ENCODE data around the gene GALK1.

The GALK1 gene

DNA sequence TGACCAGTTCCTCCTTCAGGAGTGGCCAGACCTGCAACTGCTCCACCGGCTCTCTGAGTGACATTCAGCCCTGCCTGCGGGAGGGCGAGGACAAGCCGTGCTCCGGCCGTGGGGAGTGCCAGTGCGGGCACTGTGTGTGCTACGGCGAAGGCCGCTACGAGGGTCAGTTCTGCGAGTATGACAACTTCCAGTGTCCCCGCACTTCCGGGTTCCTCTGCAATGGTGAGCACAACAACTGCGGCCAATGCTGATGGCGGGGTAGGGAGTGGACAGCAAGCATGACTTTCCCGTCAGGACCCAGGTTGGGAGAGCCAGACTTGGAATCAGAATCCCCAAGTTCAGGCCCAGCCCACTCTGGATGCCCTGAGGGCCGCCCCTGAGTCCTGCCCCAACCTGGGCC lies 31.5 kb downstream of the GALK1 start:
- no peak overlapping the region for H3K27ac ChIP-seq (ENCODE audit: low read depth, low read length)
- no peaks in the 10 kb centered on the region for H3K27me3 ChIP-seq (ENCODE audit: insufficient read depth, low read length)
- no peak overlapping the region for H2AFZ ChIP-seq (ENCODE audit: low read length, unreplicated experiment)
- peaks cover 13% of the 10 kb centered on the region for H3K4me1 ChIP-seq (ENCODE audit: control insufficient read depth, insufficient read depth, low read length, unreplicated experiment)
- H3K36me3 ChIP-seq (ENCODE audit: insufficient read depth, low read length), result no peaks in the 10 kb centered on the region
- H3K79me2 ChIP-seq (ENCODE audit: control insufficient read depth, insufficient read depth, low read length, unreplicated experiment), result no peaks in the 10 kb centered on the region
- no peak overlapping the region for H3K4me3 ChIP-seq (ENCODE audit: low read depth, low read length)

DNA sequence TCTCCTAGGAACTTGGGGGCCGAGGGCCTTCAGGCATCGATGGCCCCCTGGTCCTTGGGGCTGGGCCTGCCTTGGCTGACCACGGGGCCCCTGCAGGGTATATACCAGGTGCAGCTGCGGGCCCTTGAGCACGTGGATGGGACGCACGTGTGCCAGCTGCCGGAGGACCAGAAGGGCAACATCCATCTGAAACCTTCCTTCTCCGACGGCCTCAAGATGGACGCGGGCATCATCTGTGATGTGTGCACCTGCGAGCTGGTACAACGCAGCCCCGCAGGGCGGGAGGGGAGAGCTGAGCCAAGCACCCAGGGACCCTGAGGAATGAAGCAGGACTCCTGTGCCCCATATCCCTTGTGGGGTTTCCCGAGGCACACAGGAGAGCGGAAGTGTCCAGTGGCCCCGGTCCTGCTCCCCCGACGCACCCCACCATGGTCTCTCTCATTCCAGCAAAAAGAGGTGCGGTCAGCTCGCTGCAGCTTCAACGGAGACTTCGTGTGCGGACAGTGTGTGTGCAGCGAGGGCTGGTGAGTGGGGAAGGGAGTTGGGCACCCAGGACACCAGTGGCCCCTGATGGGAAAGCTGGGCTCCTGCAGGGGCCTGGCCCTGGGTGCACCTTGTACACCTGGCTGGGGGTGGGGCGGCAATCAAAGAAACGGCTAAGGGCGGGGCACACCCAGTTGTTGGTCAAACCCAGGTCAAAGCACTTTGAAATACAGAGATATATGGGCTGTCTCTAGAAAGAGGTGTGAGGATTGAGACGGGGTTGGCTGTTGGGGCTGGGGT lies 33.1 kb downstream of the GALK1 start:
- Histone ChIP-seq H3K36me3 (ENCODE audit: insufficient read depth, low read length) (no peaks in the 10 kb centered on the region), H3K4me3 (ENCODE audit: low read depth, low read length) (no peak overlapping the region), H3K27ac (ENCODE audit: low read depth, low read length) (no peak overlapping the region), H3K27me3 (ENCODE audit: insufficient read depth, low read length) (no peaks in the 10 kb centered on the region), H3K79me2 (ENCODE audit: control insufficient read depth, insufficient read depth, low read length, unreplicated experiment) (no peaks in the 10 kb centered on the region), H2AFZ (ENCODE audit: low read length, unreplicated experiment) (no peak overlapping the region), H3K4me1 (ENCODE audit: control insufficient read depth, insufficient read depth, low read length, unreplicated experiment) (peaks cover 4% of the 10 kb centered on the region)

DNA sequence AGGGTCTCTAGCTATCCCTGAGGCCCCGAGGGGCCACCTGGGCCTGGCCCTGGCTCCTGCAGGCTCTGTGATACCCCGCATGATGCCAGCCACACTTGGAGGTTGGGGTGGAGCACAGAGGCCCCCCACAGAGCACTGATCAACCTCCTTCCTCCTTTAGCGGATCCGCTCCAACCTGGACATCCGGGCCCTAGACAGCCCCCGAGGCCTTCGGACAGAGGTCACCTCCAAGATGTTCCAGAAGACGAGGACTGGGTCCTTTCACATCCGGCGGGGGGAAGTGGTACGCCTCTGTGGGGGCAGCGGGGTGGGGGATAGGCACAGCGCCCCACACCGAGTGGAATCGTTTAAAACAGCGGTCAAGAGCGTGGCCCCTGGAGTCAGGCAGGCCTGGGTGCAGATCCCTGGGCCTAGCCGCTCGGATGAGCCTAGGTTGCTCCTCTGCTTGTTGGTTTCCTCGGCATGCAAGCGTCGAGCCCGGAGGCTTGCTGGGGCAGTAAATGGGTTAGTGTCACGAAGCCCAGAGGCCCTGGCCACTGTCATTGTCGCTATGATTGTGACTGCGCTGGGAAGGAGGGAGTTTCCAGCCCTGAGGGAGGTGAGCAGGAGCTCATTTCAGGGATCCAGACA lies 33.8 kb downstream of the GALK1 start:
- no peak overlapping the region for H2AFZ ChIP-seq (ENCODE audit: low read length, unreplicated experiment)
- H3K4me1 ChIP-seq (ENCODE audit: control insufficient read depth, insufficient read depth, low read length, unreplicated experiment), result peaks cover 4% of the 10 kb centered on the region
- no peaks in the 10 kb centered on the region for H3K79me2 ChIP-seq (ENCODE audit: control insufficient read depth, insufficient read depth, low read length, unreplicated experiment)
- H3K27ac ChIP-seq (ENCODE audit: low read depth, low read length), result no peak overlapping the region
- H3K36me3 ChIP-seq (ENCODE audit: insufficient read depth, low read length), result no peaks in the 10 kb centered on the region
- no peaks in the 10 kb centered on the region for H3K27me3 ChIP-seq (ENCODE audit: insufficient read depth, low read length)
- H3K4me3 ChIP-seq (ENCODE audit: low read depth, low read length), result no peak overlapping the region

DNA sequence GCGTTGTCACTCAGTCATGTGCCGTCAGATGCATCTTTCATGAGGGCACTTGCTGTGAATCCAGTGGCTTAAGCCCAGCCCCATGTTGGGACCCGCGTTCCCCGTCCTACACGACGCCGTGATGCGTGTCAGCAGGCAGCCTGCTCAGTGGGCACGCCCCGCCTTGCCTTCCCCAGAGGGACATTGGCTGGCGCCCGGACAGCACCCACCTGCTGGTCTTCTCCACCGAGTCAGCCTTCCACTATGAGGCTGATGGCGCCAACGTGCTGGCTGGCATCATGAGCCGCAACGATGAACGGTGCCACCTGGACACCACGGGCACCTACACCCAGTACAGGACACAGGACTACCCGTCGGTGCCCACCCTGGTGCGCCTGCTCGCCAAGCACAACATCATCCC lies 34.9 kb downstream of the GALK1 start:
- Histone ChIP-seq H2AFZ (ENCODE audit: low read length, unreplicated experiment) (no peak overlapping the region), H3K27ac (ENCODE audit: low read depth, low read length) (no peak overlapping the region), H3K4me3 (ENCODE audit: low read depth, low read length) (no peak overlapping the region), H3K4me1 (ENCODE audit: control insufficient read depth, insufficient read depth, low read length, unreplicated experiment) (peaks cover 4% of the 10 kb centered on the region), H3K79me2 (ENCODE audit: control insufficient read depth, insufficient read depth, low read length, unreplicated experiment) (no peaks in the 10 kb centered on the region), H3K27me3 (ENCODE audit: insufficient read depth, low read length) (no peaks in the 10 kb centered on the region), H3K36me3 (ENCODE audit: insufficient read depth, low read length) (no peaks in the 10 kb centered on the region)

DNA sequence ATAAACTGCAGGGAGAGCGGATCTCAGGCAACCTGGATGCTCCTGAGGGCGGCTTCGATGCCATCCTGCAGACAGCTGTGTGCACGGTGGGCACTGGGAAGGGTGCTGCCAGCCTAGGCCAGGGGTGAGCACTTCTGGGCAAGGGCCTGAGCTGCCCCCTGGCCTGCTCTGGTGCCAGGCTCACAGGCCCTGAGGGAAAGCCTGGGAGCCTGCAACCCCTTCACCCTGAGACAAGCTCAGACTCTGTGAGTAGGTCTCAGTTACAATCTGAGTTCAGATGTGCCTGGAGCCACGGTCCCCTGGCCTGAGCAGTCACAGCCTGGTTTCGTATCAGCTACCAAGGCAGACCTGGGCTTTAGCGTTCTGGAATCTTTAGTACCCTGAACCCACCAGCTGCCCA lies 35.6 kb downstream of the GALK1 start:
- no peaks in the 10 kb centered on the region for H3K79me2 ChIP-seq (ENCODE audit: control insufficient read depth, insufficient read depth, low read length, unreplicated experiment)
- H3K36me3 ChIP-seq (ENCODE audit: insufficient read depth, low read length), result no peaks in the 10 kb centered on the region
- H3K27ac ChIP-seq (ENCODE audit: low read depth, low read length), result no peak overlapping the region
- no peaks in the 10 kb centered on the region for H3K27me3 ChIP-seq (ENCODE audit: insufficient read depth, low read length)
- H3K4me1 ChIP-seq (ENCODE audit: control insufficient read depth, insufficient read depth, low read length, unreplicated experiment), result no peaks in the 10 kb centered on the region
- H2AFZ ChIP-seq (ENCODE audit: low read length, unreplicated experiment), result no peak overlapping the region
- H3K4me3 ChIP-seq (ENCODE audit: low read depth, low read length), result no peak overlapping the region

DNA sequence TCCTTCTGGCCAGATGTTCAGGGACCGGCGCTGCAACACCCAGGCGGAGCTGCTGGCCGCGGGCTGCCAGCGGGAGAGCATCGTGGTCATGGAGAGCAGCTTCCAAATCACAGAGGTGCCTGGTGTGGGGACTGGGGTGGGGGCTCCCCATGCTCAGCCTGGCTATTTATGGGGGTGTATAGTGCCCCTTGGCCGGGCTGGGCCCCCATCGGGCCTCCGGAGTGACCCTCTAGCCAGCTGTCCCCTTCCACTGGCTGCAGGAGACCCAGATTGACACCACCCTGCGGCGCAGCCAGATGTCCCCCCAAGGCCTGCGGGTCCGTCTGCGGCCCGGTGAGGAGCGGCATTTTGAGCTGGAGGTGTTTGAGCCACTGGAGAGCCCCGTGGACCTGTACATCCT lies 37.6 kb downstream of the GALK1 start:
- no peaks in the 10 kb centered on the region for H3K79me2 ChIP-seq (ENCODE audit: control insufficient read depth, insufficient read depth, low read length, unreplicated experiment)
- peaks cover under 1% of the 10 kb centered on the region; the same call in 1 of the 2 replicates for H3K27me3 ChIP-seq (ENCODE audit: insufficient read depth, low read length)
- H3K36me3 ChIP-seq (ENCODE audit: insufficient read depth, low read length), result no peaks in the 10 kb centered on the region
- H3K4me3 ChIP-seq (ENCODE audit: low read depth, low read length), result no peak overlapping the region
- H3K4me1 ChIP-seq (ENCODE audit: control insufficient read depth, insufficient read depth, low read length, unreplicated experiment), result no peaks in the 10 kb centered on the region
- H3K27ac ChIP-seq (ENCODE audit: low read depth, low read length), result no peak overlapping the region
- no peak overlapping the region for H2AFZ ChIP-seq (ENCODE audit: low read length, unreplicated experiment)

DNA sequence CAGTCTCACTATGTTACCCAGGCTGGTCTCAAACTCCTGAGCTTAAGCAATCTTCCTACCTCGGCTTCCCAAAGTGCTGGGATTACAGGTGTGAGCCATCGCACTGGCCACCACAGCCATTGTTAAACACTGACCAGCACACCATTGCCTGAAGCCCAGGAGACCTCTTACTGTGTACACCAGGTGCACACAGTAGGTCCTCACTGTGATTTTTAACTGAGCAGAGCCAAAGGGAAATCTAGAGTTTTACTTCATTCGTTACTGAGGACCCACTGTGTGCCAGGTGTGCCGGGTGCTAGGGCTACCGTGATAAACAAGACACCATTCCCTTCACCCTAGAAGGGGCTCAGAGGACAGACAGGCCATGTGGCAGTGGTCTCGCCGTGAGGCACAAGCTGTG lies 39.5 kb downstream of the GALK1 start:
- Histone ChIP-seq H3K27ac (ENCODE audit: low read depth, low read length) (no peak overlapping the region), H2AFZ (ENCODE audit: low read length, unreplicated experiment) (no peak overlapping the region), H3K36me3 (ENCODE audit: insufficient read depth, low read length) (no peaks in the 10 kb centered on the region), H3K4me1 (ENCODE audit: control insufficient read depth, insufficient read depth, low read length, unreplicated experiment) (no peaks in the 10 kb centered on the region), H3K4me3 (ENCODE audit: low read depth, low read length) (no peak overlapping the region), H3K27me3 (ENCODE audit: insufficient read depth, low read length) (peaks cover 18% of the 10 kb centered on the region), H3K79me2 (ENCODE audit: control insufficient read depth, insufficient read depth, low read length, unreplicated experiment) (no peaks in the 10 kb centered on the region)

DNA sequence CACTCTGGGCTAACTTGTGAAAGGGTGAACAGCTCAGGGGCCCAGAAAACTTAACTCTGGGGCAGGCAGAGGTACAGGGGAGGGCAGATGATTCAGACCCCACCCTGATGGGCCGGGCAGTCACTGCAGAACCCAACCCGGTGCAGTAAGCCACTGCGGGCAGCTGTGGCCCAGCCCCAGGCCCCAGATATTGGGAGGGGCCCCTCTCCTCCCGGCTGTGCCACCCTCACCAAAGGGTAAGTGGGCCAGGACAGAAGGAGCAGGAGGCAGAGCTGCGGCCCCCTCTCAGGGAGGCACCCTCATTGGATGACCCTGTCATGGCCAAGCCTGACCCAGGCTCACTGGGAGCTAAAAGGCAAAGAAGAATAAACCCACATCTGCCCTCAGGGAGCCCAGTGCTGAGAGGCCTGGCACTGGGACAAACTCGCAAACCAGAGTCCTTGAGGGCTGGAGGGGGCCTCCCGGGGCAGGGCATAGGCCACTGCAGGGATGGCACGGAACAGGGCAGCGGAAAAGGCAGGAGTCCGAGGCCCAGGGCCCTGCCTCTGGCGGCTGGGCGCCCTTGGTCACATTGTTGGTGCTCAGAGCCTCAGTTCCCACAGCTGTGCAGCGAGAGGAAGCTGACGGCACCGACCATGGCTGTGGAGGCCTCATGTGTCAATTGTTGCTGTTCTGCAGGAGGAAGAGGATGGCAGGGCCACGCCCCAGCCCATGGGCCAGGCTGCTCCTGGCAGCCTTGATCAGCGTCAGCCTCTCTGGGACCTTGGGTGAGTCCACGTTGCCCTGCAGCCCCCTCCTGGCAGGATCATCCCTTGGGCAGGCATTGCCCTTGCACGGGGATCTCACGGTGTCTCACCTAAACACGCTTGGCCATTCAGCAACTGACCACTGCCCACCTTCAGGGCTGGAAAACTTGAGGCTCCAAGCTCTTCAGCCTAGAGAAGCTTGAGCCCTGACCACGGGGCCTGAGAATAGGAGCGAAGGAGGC lies 40.7 kb downstream of the GALK1 start:
- Histone ChIP-seq H3K4me3 (ENCODE audit: low read depth, low read length) (no peak overlapping the region), H3K27ac (ENCODE audit: low read depth, low read length) (no peak overlapping the region), H3K79me2 (ENCODE audit: control insufficient read depth, insufficient read depth, low read length, unreplicated experiment) (no peaks in the 10 kb centered on the region), H3K36me3 (ENCODE audit: insufficient read depth, low read length) (no peaks in the 10 kb centered on the region), H3K27me3 (ENCODE audit: insufficient read depth, low read length) (peaks cover 30% of the 10 kb centered on the region), H3K4me1 (ENCODE audit: control insufficient read depth, insufficient read depth, low read length, unreplicated experiment) (no peaks in the 10 kb centered on the region), H2AFZ (ENCODE audit: low read length, unreplicated experiment) (no peak overlapping the region)

DNA sequence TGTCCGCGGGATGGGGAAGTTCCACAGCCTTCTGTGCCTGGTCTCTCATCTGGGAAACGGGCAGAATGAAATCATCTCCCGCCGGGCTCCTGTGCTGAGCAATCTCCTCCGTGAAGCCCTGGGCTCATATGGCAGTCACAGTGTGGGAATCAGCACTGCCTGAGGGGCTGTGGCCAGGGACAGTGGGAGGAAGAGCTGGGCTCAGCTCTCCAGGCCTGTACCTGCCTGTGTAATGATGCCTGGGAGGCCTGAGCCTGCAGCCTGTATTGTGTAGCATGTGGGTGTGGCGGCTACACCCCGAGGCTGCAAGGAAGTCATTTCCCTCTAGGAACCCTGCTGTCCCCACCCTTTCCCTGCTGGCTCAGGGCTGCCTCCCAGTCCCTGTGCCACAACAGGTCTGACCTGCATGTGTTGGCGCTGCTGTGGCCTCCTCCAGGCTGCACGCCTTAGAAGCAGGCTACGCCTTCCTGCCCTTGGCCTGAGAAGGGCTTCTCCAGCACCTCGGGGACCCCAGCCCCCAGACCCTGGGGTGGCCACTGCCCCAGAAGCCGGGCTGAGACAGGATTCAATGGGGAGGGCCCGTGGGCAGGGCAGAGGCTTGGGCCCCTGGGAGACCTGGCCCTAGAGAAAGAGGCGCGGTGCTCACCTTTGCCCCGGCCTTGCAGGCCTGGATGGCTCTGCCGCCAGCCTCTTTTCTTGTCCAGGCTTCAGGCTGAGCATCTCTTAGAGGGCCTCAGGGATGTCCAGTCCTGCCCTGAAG lies 41.6 kb downstream of the GALK1 start:
- no peak overlapping the region for H2AFZ ChIP-seq (ENCODE audit: low read length, unreplicated experiment)
- H3K36me3 ChIP-seq (ENCODE audit: insufficient read depth, low read length), result no peaks in the 10 kb centered on the region
- no peaks in the 10 kb centered on the region for H3K4me1 ChIP-seq (ENCODE audit: control insufficient read depth, insufficient read depth, low read length, unreplicated experiment)
- no peak overlapping the region for H3K4me3 ChIP-seq (ENCODE audit: low read depth, low read length)
- no peak overlapping the region for H3K27ac ChIP-seq (ENCODE audit: low read depth, low read length)
- H3K79me2 ChIP-seq (ENCODE audit: control insufficient read depth, insufficient read depth, low read length, unreplicated experiment), result no peaks in the 10 kb centered on the region
- peaks cover 34% of the 10 kb centered on the region for H3K27me3 ChIP-seq (ENCODE audit: insufficient read depth, low read length)

DNA sequence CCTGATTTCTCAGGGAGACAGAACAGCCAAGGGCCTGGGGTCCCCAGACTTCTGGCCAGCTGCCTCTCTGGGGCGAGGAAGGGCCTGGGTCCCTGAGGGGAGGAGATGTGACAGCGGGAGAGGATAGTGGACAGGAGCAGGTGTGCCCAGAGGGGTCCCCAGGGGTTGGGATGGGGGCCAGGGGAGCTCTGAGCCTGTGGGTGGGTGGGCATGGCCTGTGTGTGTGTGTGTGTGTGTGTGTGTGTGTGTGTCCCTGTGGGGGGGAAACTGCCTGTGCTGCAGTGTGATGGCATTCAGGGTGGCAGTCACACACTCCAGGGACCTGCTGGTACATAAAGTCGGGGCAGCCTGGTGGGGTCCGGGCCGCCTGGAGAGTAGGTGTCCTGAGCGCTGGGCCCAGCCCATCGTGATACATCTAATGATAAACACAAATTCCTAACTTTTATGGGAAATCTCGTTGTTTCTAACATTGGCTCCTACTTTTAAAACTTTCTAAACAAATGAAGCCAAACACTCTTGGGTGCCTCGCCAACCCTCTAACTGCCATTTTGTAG lies 42.4 kb downstream of the GALK1 start:
- H3K27ac ChIP-seq (ENCODE audit: low read depth, low read length), result no peak overlapping the region
- H3K4me1 ChIP-seq (ENCODE audit: control insufficient read depth, insufficient read depth, low read length, unreplicated experiment), result no peaks in the 10 kb centered on the region
- no peak overlapping the region for H2AFZ ChIP-seq (ENCODE audit: low read length, unreplicated experiment)
- H3K4me3 ChIP-seq (ENCODE audit: low read depth, low read length), result no peak overlapping the region
- H3K27me3 ChIP-seq (ENCODE audit: insufficient read depth, low read length), result peaks cover 34% of the 10 kb centered on the region
- no peaks in the 10 kb centered on the region for H3K79me2 ChIP-seq (ENCODE audit: control insufficient read depth, insufficient read depth, low read length, unreplicated experiment)
- H3K36me3 ChIP-seq (ENCODE audit: insufficient read depth, low read length), result no peaks in the 10 kb centered on the region

Measured in ACC112 (cell line).